ENCODE measurements around the gene TMEM165. TPM values are rescaled to one million over a fixed set of nuclear protein-coding genes. Genes with fewer than 3 reads are reported as not detected.

The TMEM165 gene
- total and polyA plus RNA-seq, 10 of the 15 experiments (the other 5 are each of a cell fraction or from before 2014, with no cell fraction given) = 18.3 to 141 (median 81.1) TPM

- TF ChIP-seq MXI1 (IDR thresholded peaks at IDR 0.05; ENCODE audit: low read depth, low read length) (no peak), ATF3 (IDR thresholded peaks at IDR 0.05; ENCODE audit: borderline replicate concordance, extremely low read depth, low read depth, low read length) (no peak), MYC (IDR thresholded peaks at IDR 0.05; ENCODE audit: insufficient read depth, insufficient read length, insufficient replicate concordance, low read length, severe bottlenecking) (no peak), PBX3 (IDR thresholded peaks at IDR 0.05; ENCODE audit: insufficient replicate concordance, low read depth, low read length) (no peak), ZNF274 (IDR thresholded peaks at IDR 0.05; ENCODE audit: insufficient read depth, insufficient read length) (no peak), ZSCAN29 (IDR thresholded peaks at IDR 0.05) (no peak), TBL1XR1 (IDR thresholded peaks at IDR 0.05; ENCODE audit: low read depth, low read length) (no peak), E2F4 (IDR thresholded peaks at IDR 0.05; ENCODE audit: low read depth, low read length) (no peak), RAD21 (IDR thresholded peaks at IDR 0.05; ENCODE audit: insufficient read depth, low read depth, low read length) (no peak), IKZF2 (IDR thresholded peaks at IDR 0.05) (no peak), YY1 (IDR thresholded peaks at IDR 0.05; ENCODE audit: low read depth, low read length) (no peak), ASH2L (IDR thresholded peaks at IDR 0.05; ENCODE audit: borderline replicate concordance, low read depth) (no peak)
Observed at GRCh38 chr4:55442541-55442940, 46.8 kb downstream of the TMEM165 start (continued).
